ENCODE measurements around the gene PKMYT1. TPM values are rescaled to one million over a fixed set of nuclear protein-coding genes. Genes with fewer than 3 reads are reported as not detected.

The PKMYT1 gene
- total RNA-seq, 3 donors from 2014 or later: 3.1 to 20.0 (median 6.9) TPM

DNA sequence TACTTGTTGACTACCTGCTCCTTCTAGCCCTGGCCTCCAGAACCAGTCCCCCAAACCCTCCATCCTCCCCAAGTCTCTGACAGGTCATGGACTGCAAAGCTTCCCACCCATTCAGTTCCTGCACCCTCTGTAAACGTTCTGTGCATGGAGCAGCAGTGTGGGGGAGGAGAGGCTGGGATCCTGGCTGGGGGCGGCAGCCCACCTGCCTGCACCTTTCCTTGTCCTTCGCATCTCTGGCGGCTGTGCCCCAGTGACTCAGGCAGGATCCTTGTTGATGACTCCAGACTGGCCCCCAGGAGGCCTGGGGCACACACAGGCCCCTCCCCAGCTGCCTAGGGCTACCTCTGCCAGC lies 1.6 kb upstream of the PKMYT1 start:
- Histone ChIP-seq H3K4me1 (ENCODE audit: low read depth) (peaks cover 26% of the 10 kb centered on the region), H3K9me3 (no peaks in the 10 kb centered on the region), H3K4me3 (no peak overlapping the region), H3K36me3 (ENCODE audit: low read depth) (no peaks in the 10 kb centered on the region)
- TF ChIP-seq, protein P1, sequence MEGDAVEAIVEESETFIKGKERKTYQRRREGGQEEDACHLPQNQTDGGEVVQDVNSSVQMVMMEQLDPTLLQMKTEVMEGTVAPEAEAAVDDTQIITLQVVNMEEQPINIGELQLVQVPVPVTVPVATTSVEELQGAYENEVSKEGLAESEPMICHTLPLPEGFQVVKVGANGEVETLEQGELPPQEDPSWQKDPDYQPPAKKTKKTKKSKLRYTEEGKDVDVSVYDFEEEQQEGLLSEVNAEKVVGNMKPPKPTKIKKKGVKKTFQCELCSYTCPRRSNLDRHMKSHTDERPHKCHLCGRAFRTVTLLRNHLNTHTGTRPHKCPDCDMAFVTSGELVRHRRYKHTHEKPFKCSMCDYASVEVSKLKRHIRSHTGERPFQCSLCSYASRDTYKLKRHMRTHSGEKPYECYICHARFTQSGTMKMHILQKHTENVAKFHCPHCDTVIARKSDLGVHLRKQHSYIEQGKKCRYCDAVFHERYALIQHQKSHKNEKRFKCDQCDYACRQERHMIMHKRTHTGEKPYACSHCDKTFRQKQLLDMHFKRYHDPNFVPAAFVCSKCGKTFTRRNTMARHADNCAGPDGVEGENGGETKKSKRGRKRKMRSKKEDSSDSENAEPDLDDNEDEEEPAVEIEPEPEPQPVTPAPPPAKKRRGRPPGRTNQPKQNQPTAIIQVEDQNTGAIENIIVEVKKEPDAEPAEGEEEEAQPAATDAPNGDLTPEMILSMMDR (IDR thresholded peaks at IDR 0.05): no peak
- ATAC-seq: no peak
- no peak for DNase-seq
- intact Hi-C loops (cut with DNase I, micrococcal nuclease): no loop called here

GRCh38 chr16:2981177-2981898 lies 1.1 kb upstream of the PKMYT1 start:
- DNase-seq: peak in 1 of 3 donors; percentile 62
- intact Hi-C loops (cut with DNase I, micrococcal nuclease): no loop called here
- H3K4me1 ChIP-seq (ENCODE audit: low read depth): peaks cover 26% of the 10 kb centered on the region

GRCh38 chr16:2979669-2980226 lies 498 bp downstream of the PKMYT1 start:
- Histone ChIP-seq H3K4me3 (peak overlapping the region; percentile 24), H3K4me1 (ENCODE audit: low read depth) (peaks cover 26% of the 10 kb centered on the region), H3K9me3 (no peaks in the 10 kb centered on the region), H3K36me3 (ENCODE audit: low read depth) (no peaks in the 10 kb centered on the region)
- ATAC-seq (peak; percentile 5), DNase-seq (peak in 1 of 3 donors; percentile 66)
- intact Hi-C loops (cut with DNase I, micrococcal nuclease): no loop called here
- TF ChIP-seq, protein P1 (IDR thresholded peaks at IDR 0.05): no peak

More at GRCh38 chr16:2981177-2981898, 1.1 kb upstream of the PKMYT1 start:
- no peaks in the 10 kb centered on the region for H3K36me3 ChIP-seq (ENCODE audit: low read depth)
- no peak overlapping the region for H3K4me3 ChIP-seq
- no peak for ATAC-seq
- TF ChIP-seq, protein P1 (IDR thresholded peaks at IDR 0.05): no peak
- H3K9me3 ChIP-seq: no peaks in the 10 kb centered on the region

DNA sequence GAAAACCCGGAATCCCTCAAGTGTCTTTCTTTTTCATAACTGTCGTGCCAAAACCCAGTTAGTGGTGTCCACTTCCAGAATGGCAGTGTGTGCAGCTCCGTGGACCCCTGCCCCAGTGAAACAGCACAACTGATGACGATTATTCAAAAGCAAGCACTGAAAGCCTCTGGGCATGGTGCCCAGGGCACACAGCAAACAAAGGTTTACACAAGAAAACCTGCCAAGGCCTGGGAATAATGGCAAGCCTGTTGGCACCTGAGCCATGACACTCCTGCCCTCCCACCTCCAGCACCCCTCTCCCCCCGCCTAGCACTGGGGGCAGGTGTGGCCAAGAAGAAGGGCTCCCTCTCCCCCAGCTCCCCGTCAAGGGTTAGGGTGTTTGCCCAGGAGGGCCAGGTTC lies 2.8 kb downstream of the PKMYT1 start:
- TF ChIP-seq, protein P1 (IDR thresholded peaks at IDR 0.05): no peak
- peak; percentile 63 to 71 (median 66) for DNase-seq
- Histone ChIP-seq H3K36me3 (ENCODE audit: low read depth) (no peaks in the 10 kb centered on the region), H3K4me1 (ENCODE audit: low read depth) (peaks cover 19% of the 10 kb centered on the region), H3K4me3 (no peak overlapping the region), H3K9me3 (no peaks in the 10 kb centered on the region)
- intact Hi-C loops (cut with DNase I, micrococcal nuclease): no loop called here
- peak; percentile 34 for ATAC-seq

- Histone ChIP-seq H3K4me1 (ENCODE audit: low read depth) (peaks cover 19% of the 10 kb centered on the region), H3K9me3 (no peaks in the 10 kb centered on the region), H3K36me3 (ENCODE audit: low read depth) (no peaks in the 10 kb centered on the region), H3K4me3 (no peak overlapping the region)
- TF ChIP-seq, protein P1 (IDR thresholded peaks at IDR 0.05): no peak
- intact Hi-C loops (cut with DNase I, micrococcal nuclease): no loop called here
- no peak for ATAC-seq
- no peak for DNase-seq
Observed at GRCh38 chr16:2976673-2977072, 3.6 kb downstream of the PKMYT1 start.

Data from mucosa of descending colon (tissue), 3 donors.